ENCODE results near the gene PTPRM.

DNA sequence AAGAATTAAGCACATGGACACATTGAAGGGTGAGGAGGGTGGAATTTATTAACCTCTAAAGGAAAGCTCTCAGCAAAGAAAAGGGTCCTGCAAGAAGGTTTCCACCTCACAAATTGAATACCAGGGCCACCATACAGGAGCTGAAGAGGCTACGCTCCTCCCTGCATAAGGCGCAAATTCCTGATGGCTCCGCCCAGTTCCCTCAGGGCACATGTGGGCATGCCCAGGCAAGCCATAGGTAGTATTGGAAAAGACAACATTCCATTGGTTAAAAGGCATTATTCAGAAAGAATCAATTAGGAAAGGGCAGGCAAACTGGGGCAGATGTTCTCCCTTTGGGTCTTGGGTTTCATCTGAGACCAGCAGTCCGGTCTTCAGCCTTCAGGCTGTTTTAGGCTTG is 161.2 kb downstream of the PTPRM start:
- TF ChIP-seq TAF1 (IDR thresholded peaks at IDR 0.05; ENCODE audit: low read depth, low read length): no peak
- TF ChIP-seq SPI1 (IDR thresholded peaks at IDR 0.05; ENCODE audit: low read depth, low read length): no peak

Data from GM12891 (cell line).